ENCODE results near the gene SP100. TPM values are rescaled to one million over a fixed set of nuclear protein-coding genes. Genes with fewer than 3 reads are reported as not detected.

The SP100 gene
- total RNA-seq, 2 experiments from 2014 or later: 68.3 to 69.0 TPM

DNA sequence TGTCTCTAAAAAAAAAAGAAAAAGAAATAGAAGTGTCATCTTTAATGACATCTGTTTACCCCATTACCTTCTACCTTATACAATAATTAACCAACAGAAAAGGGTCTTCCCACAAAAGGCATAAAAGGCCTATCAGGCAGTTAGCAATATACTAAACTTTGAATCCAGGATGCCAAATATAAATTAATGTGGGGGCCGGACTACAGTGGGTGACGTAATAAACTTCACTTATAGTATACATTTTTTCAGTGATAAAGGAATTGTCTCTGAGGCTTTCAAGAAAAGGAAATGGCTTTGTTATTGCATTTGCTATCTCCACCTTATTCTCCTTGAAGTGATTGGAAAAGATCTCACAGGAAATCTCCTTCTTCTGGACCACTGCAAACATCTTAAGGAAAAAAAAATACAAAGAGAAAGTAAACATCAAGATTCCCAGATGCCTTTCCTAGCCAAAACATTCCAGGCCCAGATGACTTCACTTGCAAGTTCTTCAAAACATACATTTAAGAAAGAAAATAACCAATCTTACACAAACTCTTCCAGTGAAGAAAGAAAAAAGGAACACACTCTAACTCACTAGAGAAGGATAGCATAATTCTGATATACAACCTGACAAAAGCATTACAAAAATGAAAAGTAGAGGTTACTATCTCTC lies 170.5 kb downstream of the SP100 start:
- ChIA-PET POLR2A (no interaction called here), CTCF (no interaction called here)

DNA sequence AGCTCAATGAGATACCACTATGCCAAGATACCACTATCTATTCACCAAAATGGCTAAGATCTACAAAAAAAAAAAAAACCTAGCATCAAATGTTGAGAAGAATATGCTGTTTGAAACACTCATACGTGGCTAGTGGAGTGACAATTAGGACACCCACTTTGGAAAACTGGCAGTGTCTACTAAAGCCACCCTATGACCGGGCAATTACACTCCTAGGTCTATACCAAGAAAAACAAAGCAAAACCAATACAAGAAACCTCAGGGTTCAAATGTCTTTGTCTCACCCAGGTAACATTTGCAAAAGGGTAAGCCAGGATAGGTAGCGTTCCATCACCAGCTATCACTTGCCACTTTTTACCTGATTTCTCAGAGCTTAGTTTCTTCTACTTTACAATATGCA lies 173.0 kb downstream of the SP100 start:
- ChIA-PET CTCF (no interaction called here), POLR2A (no interaction called here)

DNA sequence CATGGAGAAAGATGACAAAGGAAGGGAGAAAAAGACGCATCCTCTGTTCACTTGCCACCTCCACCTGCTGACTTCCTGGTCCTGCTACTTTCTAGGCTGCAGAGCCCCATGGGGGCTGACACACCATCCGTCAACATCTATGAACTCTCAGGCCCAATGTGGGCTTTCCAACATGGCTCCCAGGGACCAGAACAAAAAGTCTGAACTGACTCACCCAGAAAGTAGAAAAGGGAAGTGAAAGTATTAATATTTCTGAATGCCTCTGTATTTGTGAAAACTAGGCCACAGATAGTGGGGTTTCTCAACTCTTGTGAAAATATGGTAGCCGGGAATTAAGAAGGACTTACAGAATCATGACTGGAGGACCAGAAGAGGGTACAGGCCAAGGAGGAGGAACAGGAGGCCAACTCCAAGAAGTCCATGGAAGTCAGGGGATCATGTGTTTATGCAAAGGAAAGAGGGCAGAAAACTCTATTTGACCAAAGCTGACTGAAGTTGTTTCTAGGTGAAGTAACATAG lies 173.6 kb downstream of the SP100 start:
- CTCF ChIA-PET: no interaction called here
- POLR2A ChIA-PET: no interaction called here

DNA sequence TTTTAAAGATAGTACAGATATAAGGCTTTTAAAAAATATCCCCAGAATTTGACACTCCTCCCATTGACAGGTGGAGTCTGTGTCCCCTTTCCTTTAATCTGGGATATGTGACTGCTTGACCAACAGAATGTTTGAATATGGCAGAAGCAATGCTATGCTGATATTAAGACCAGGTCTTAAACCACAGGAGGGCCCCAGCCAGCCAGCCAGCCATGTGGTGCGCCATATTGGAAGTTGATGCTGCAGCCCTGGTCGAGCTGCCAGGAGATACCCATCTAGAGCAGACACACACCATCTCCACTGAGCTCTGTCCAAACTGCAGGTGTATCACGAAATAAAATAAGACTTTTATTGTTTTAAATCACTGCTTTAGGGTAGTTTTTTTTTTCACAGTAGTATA lies 174.3 kb downstream of the SP100 start:
- CTCF ChIA-PET: no interaction called here
- POLR2A ChIA-PET: no interaction called here

DNA sequence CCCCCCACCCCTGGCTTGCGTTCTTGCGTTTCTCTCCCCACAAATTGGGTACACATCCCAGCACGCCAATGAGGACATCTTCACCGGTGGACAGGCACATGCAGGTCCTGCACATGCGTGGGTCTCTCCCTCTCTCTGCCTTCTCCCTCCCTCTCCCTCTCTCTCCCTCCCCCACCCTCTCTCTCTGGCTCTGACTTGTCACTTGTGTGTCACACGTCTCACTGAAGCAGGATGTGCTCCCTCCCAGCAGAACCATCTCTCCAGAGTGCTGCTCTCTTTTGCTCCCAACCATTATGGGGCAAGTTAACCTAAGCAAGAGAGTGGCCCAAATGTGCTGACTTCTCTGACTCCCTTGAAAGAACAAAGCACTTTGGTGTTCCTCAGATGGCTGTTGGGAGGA lies 175.8 kb downstream of the SP100 start:
- ChIA-PET POLR2A (no interaction called here), CTCF (no interaction called here)

DNA sequence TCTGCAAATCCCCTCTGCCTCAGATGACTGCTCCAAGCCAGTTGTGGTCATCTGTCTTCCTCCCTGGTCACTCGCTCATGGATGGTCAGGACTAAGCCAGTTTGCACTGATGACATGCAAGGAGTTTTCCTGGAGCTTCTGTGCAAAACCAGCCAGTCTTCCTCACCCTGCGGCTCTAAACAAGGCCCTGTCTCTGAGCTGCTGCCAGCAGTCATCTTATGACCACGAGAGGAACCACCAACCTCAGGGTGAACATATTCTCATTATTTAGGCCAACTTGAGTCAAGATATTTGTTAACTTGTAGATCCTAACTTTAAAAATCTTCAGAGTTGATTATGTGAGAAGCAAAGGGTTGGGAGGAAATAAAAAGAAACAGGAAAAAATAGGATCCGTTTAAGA lies 176.8 kb downstream of the SP100 start:
- CTCF ChIA-PET: no interaction called here
- POLR2A ChIA-PET: no interaction called here

Other genes with a start within 250 kb of the SP100 start
- gene SP110, start 196.2 kb upstream of the SP100 start, total RNA-seq: 10 to 100 TPM; 51.0 to 51.3 TPM
- 100 to 1,000 TPM; 110 to 112 TPM for gene SP140, start 190.5 kb upstream of the SP100 start, total RNA-seq
- 10 to 100 TPM; 26.7 to 27.3 TPM for gene SP140L, start 89.0 kb upstream of the SP100 start, total RNA-seq

All from activated CD8-positive, alpha-beta memory T cell treated with anti-CD3 and anti-CD28 coated beads for 36 hours (primary cell).